Measurements from ENCODE around the gene SH3BGRL2. TPM values are rescaled to one million over a fixed set of nuclear protein-coding genes. Genes with fewer than 3 reads are reported as not detected.

SH3BGRL2 gene
- total RNA-seq, 1 experiment from 2014 or later: 5.2 TPM

DNA sequence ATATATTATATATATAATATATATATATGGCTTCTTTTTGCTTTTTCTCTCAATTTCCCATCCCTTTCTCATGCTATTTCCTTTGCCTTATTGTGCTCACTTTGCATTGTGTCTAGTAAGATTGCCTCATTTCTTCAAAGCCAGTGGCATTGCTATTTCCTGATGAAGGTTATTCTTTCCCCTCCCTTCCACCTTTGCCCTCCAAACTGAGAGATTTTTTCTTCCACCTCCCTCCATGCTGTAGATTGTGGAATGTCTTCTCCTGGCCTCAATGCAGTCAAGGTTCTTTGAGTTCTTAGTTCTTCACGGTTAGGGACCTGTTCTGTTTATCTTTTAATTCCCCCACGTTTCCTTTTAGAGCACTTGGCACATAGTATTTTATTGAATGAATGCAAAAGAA is 17.2 kb downstream of the SH3BGRL2 start:
- CTCF ChIA-PET: no interaction called here
- BruUV-seq (replicated peaks): no TSS peak

More for the DNA sequence above, 17.2 kb downstream of the SH3BGRL2 start:
- no peak for DNase-seq (ENCODE audit: low read depth, low spot score)
- ChIA-PET POLR2A (no interaction called here), RAD21 (ENCODE audit: low non-redundant PET in 1 of 2, low total read pairs in 2 of 2, uncharacterized antibody in 2 of 2, unreplicated experiment in 2 of 2) (no interaction called here)
- H3K27me3 ChIP-seq (ENCODE audit: insufficient read depth, low read length): no peaks in the 10 kb centered on the region
- TF ChIP-seq CEBPB (IDR thresholded peaks at IDR 0.05; ENCODE audit: low read depth) (no peak), EZH2 (IDR thresholded peaks at IDR 0.05) (no peak), EGR1 (IDR thresholded peaks at IDR 0.05; ENCODE audit: low read depth) (no peak), ELF1 (IDR thresholded peaks at IDR 0.05; ENCODE audit: borderline replicate concordance, low read depth) (no peak), POLR2A (IDR thresholded peaks at IDR 0.05; ENCODE audit: borderline replicate concordance, extremely low read depth, insufficient read depth, insufficient read length) (no peak), SRF (IDR thresholded peaks at IDR 0.05; ENCODE audit: low read depth) (no peak), ZNF274 (IDR thresholded peaks at IDR 0.05; ENCODE audit: low read depth, low read length) (no peak), SP1 (IDR thresholded peaks at IDR 0.05; ENCODE audit: low read depth) (no peak), TCF7L2 (IDR thresholded peaks at IDR 0.05; ENCODE audit: borderline replicate concordance, extremely low read depth, insufficient read depth, insufficient read length) (no peak), CBX3 (IDR thresholded peaks at IDR 0.05; ENCODE audit: low read depth) (no peak), POLR2AphosphoS5 (IDR thresholded peaks at IDR 0.05; ENCODE audit: low read depth, low read length) (no peak), ZFX (IDR thresholded peaks at IDR 0.05) (no peak), YY1 (IDR thresholded peaks at IDR 0.05; ENCODE audit: extremely low read depth, insufficient replicate concordance, low read depth, low read length) (no peak), EZH2phosphoT487 (IDR thresholded peaks at IDR 0.05; ENCODE audit: borderline replicate concordance) (no peak), RAD21 (IDR thresholded peaks at IDR 0.05; ENCODE audit: low read depth) (no peak), FOSL1 (IDR thresholded peaks at IDR 0.05; ENCODE audit: low read depth) (no peak)
- TF ChIP-seq, protein P1, sequence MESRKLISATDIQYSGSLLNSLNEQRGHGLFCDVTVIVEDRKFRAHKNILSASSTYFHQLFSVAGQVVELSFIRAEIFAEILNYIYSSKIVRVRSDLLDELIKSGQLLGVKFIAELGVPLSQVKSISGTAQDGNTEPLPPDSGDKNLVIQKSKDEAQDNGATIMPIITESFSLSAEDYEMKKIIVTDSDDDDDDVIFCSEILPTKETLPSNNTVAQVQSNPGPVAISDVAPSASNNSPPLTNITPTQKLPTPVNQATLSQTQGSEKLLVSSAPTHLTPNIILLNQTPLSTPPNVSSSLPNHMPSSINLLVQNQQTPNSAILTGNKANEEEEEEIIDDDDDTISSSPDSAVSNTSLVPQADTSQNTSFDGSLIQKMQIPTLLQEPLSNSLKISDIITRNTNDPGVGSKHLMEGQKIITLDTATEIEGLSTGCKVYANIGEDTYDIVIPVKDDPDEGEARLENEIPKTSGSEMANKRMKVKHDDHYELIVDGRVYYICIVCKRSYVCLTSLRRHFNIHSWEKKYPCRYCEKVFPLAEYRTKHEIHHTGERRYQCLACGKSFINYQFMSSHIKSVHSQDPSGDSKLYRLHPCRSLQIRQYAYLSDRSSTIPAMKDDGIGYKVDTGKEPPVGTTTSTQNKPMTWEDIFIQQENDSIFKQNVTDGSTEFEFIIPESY (IDR thresholded peaks at IDR 0.05; ENCODE audit: extremely low read depth, insufficient replicate concordance, low read length): no peak
- TF ChIP-seq, protein P2, sequence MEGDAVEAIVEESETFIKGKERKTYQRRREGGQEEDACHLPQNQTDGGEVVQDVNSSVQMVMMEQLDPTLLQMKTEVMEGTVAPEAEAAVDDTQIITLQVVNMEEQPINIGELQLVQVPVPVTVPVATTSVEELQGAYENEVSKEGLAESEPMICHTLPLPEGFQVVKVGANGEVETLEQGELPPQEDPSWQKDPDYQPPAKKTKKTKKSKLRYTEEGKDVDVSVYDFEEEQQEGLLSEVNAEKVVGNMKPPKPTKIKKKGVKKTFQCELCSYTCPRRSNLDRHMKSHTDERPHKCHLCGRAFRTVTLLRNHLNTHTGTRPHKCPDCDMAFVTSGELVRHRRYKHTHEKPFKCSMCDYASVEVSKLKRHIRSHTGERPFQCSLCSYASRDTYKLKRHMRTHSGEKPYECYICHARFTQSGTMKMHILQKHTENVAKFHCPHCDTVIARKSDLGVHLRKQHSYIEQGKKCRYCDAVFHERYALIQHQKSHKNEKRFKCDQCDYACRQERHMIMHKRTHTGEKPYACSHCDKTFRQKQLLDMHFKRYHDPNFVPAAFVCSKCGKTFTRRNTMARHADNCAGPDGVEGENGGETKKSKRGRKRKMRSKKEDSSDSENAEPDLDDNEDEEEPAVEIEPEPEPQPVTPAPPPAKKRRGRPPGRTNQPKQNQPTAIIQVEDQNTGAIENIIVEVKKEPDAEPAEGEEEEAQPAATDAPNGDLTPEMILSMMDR (IDR thresholded peaks at IDR 0.05 in 2 of 3, conservative IDR thresholded peaks at IDR 0.05 in 1 of 3; ENCODE audit: borderline replicate concordance in 1 of 3, insufficient read depth in 1 of 3, low read depth in 2 of 3, low read length in 2 of 3): no peak
- TF ChIP-seq, protein P3, sequence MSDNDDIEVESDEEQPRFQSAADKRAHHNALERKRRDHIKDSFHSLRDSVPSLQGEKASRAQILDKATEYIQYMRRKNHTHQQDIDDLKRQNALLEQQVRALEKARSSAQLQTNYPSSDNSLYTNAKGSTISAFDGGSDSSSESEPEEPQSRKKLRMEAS (IDR thresholded peaks at IDR 0.05): no peak
- TF ChIP-seq, protein P4, sequence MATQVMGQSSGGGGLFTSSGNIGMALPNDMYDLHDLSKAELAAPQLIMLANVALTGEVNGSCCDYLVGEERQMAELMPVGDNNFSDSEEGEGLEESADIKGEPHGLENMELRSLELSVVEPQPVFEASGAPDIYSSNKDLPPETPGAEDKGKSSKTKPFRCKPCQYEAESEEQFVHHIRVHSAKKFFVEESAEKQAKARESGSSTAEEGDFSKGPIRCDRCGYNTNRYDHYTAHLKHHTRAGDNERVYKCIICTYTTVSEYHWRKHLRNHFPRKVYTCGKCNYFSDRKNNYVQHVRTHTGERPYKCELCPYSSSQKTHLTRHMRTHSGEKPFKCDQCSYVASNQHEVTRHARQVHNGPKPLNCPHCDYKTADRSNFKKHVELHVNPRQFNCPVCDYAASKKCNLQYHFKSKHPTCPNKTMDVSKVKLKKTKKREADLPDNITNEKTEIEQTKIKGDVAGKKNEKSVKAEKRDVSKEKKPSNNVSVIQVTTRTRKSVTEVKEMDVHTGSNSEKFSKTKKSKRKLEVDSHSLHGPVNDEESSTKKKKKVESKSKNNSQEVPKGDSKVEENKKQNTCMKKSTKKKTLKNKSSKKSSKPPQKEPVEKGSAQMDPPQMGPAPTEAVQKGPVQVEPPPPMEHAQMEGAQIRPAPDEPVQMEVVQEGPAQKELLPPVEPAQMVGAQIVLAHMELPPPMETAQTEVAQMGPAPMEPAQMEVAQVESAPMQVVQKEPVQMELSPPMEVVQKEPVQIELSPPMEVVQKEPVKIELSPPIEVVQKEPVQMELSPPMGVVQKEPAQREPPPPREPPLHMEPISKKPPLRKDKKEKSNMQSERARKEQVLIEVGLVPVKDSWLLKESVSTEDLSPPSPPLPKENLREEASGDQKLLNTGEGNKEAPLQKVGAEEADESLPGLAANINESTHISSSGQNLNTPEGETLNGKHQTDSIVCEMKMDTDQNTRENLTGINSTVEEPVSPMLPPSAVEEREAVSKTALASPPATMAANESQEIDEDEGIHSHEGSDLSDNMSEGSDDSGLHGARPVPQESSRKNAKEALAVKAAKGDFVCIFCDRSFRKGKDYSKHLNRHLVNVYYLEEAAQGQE (IDR thresholded peaks at IDR 0.05; ENCODE audit: low read depth): no peak
- ATAC-seq: no peak
- no peaks in the 10 kb centered on the region for H3K4me1 ChIP-seq (ENCODE audit: control insufficient read depth in 1 of 2, insufficient read depth in 2 of 2, low read length in 2 of 2)
- H2AFZ ChIP-seq (ENCODE audit: low read depth, low read length, poor library complexity, severe bottlenecking): no peak overlapping the region
- no peaks in the 10 kb centered on the region for H3K9me2 ChIP-seq (ENCODE audit: insufficient read depth)
- H3K4me3 ChIP-seq (replicated peaks in 1 of 2; ENCODE audit: low read depth in 1 of 2, low read length in 2 of 2): no peak overlapping the region
- no peaks in the 10 kb centered on the region for H3K79me2 ChIP-seq (ENCODE audit: insufficient read depth, low read length)
- H3K9ac ChIP-seq (ENCODE audit: low read length): no peak overlapping the region
- no peak overlapping the region for H3K27ac ChIP-seq (ENCODE audit: low read depth, low read length)
- H3K36me3 ChIP-seq (ENCODE audit: control insufficient read depth in 1 of 2, insufficient read depth in 2 of 2, low read length in 2 of 2): no peaks in the 10 kb centered on the region
- H3K9me3 ChIP-seq (ENCODE audit: control insufficient read depth in 1 of 2, insufficient read depth in 1 of 2, low read depth in 1 of 2, low read length in 2 of 2): no peaks in the 10 kb centered on the region
- intact Hi-C loops (cut with micrococcal nuclease): no loop called here
- no peak overlapping the region for H3K4me2 ChIP-seq (ENCODE audit: low read length)
- H4K20me1 ChIP-seq (ENCODE audit: insufficient read depth): no peaks in the 10 kb centered on the region

Measured in HCT116 (cell line).